Liver (tissue), 9 donors: ENCODE data around the gene DEGS2. TPM values are rescaled to one million over a fixed set of nuclear protein-coding genes. Genes with fewer than 3 reads are reported as not detected.

Source experiments
- DNase-seq: peaks from one replicate; pipeline ENCODE4 v3.0.0-alpha.2; 2017; ENCODE audit warnings: low spot score
- H3K27ac ChIP-seq, 2 donors: one replicate each; pipeline ENCODE4 v1.7.0; 2013; ENCODE audit warnings: inconsistent platforms in 2 of 2, low read length in 2 of 2, control low read depth in 1 of 2, low read depth in 1 of 2, mild to moderate bottlenecking in 1 of 2
- H3K27me3 ChIP-seq, 4 donors: one replicate each; pipeline versions ENCODE4 v1.6.1 to v1.7.0; 2013; ENCODE audit warnings: low read length in 3 of 4, inconsistent platforms in 1 of 4, mild to moderate bottlenecking in 1 of 4, moderate library complexity in 1 of 4; ENCODE audit not compliant: control insufficient read depth in 4 of 4, insufficient read depth in 4 of 4
- H3K36me3 ChIP-seq, 4 donors: one replicate each; pipeline versions ENCODE4 v1.6.1 to v1.7.0; 2013; ENCODE audit warnings: low read length in 3 of 4, mild to moderate bottlenecking in 3 of 4, low read depth in 1 of 4, moderate library complexity in 1 of 4; ENCODE audit not compliant: control insufficient read depth in 4 of 4, insufficient read depth in 3 of 4
- H3K4me1 ChIP-seq, 4 donors: one replicate each; pipeline versions ENCODE4 v1.6.1 to v1.7.0; 2013; ENCODE audit warnings: low read length in 3 of 4, mild to moderate bottlenecking in 3 of 4, moderate library complexity in 1 of 4; ENCODE audit not compliant: control insufficient read depth in 4 of 4, insufficient read depth in 4 of 4
- H3K4me3 ChIP-seq, 3 donors: one replicate each; pipeline versions ENCODE4 v1.6.1 to v1.7.0; 2013; ENCODE audit warnings: low read length in 3 of 3, control low read depth in 1 of 3, low read depth in 1 of 3, mild to moderate bottlenecking in 1 of 3
- H3K9ac ChIP-seq, 2 donors: one replicate each; pipeline ENCODE4 v1.7.0; 2013; ENCODE audit warnings: low read length in 2 of 2, mild to moderate bottlenecking in 2 of 2, moderate library complexity in 2 of 2, control low read depth in 1 of 2, low read depth in 1 of 2
- H3K9me3 ChIP-seq, 4 donors: one replicate each; pipeline versions ENCODE4 v1.6.1 to v1.7.0; 2013; ENCODE audit warnings: low read length in 3 of 4; ENCODE audit not compliant: control insufficient read depth in 4 of 4
- EGR1 ChIP-seq, 2 donors: IDR thresholded peaks; 2 replicates each; pipeline ENCODE4 v1.6.1; 2016 to 2018; ENCODE audit warnings: antibody characterized with exemption in 2 of 2, low read depth in 2 of 2
- FOXA1 ChIP-seq: IDR thresholded peaks from 2 replicates; pipeline ENCODE4 v1.6.1; 2016; ENCODE audit warnings: antibody characterized with exemption
- FOXA2 ChIP-seq: IDR thresholded peaks from 2 replicates; pipeline ENCODE4 v1.6.1; 2016; ENCODE audit warnings: antibody characterized with exemption
- GABPA ChIP-seq, 2 donors: IDR thresholded peaks in 1 of 2; conservative IDR thresholded peaks in 1 of 2; 2 replicates each; pipeline ENCODE4 v1.6.1; 2016; ENCODE audit warnings: antibody characterized with exemption in 2 of 2, mild to moderate bottlenecking in 1 of 2, moderate library complexity in 1 of 2
- HNF4A ChIP-seq, 2 donors: conservative IDR thresholded peaks; 2 replicates each; pipeline ENCODE4 v1.6.1; 2016; ENCODE audit warnings: antibody characterized with exemption in 2 of 2, mild to moderate bottlenecking in 2 of 2
- HNF4G ChIP-seq: IDR thresholded peaks from 2 replicates; pipeline ENCODE4 v1.6.1; 2016; ENCODE audit warnings: antibody characterized with exemption
- JUND ChIP-seq, 2 donors: IDR thresholded peaks; 2 replicates each; pipeline ENCODE4 v1.6.1; 2016; ENCODE audit warnings: antibody characterized with exemption in 2 of 2
- NR2F2 ChIP-seq: IDR thresholded peaks from 2 replicates; pipeline ENCODE4 v1.6.1; 2016; ENCODE audit warnings: antibody characterized with exemption
- RAD21 ChIP-seq, 2 donors: IDR thresholded peaks; 2 replicates each; pipeline ENCODE4 v1.6.1; 2016; ENCODE audit warnings: antibody characterized with exemption in 2 of 2, mild to moderate bottlenecking in 2 of 2
- RXRA ChIP-seq, 2 donors: IDR thresholded peaks; 2 replicates each; pipeline ENCODE4 v1.6.1; 2017 to 2018; ENCODE audit warnings: antibody characterized with exemption in 2 of 2, mild to moderate bottlenecking in 1 of 2
- SP1 ChIP-seq: IDR thresholded peaks from 2 replicates; pipeline ENCODE4 v1.6.1; 2018; ENCODE audit warnings: antibody characterized with exemption, mild to moderate bottlenecking
- TAF1 ChIP-seq: conservative IDR thresholded peaks from 2 replicates; pipeline ENCODE4 v1.6.1; 2016; ENCODE audit warnings: antibody characterized with exemption, mild to moderate bottlenecking
- YY1 ChIP-seq: IDR thresholded peaks from 2 replicates; pipeline ENCODE4 v1.6.1; 2016; ENCODE audit warnings: antibody characterized with exemption, mild to moderate bottlenecking
- WGBS: extraction: QIAGEN DNeasy Blood & Tissue Kit; methylation state at CpG from one replicate; pipeline ENCODE4 v1.1.7; 2013; 5-methylcytosine and 5-hydroxymethylcytosine counted together
- polyA plus RNA-seq, 2 donors: library from polyadenylated mRNA; stranded (reverse) in 1 of 2; unstranded in 1 of 2; fragments of 200-250 nt in 1 of 2; fragments of >200 nt in 1 of 2; fragmentation: Nextera tagmentation in 1 of 2; extraction: Ambion mirVana in 1 of 2; gene quantifications; one replicate each; pipeline versions ENCODE4 v1.2.1 to v1.2.3, GENCODE V29; 2013 to 2015
- total RNA-seq, 2 donors: library from RNA; depleted of rRNA; stranded (reverse); fragments of >200 nt; gene quantifications; one replicate each; pipeline ENCODE4 v1.2.3, GENCODE V29; 2014
- TF ChIP-seq, protein P1 (sequence below): IDR thresholded peaks from 2 replicates; pipeline ENCODE4 v1.6.1; 2016; ENCODE audit warnings: antibody characterized with exemption, mild to moderate bottlenecking
- TF ChIP-seq, protein P2 (sequence below): fragments of 150-350 bp; IDR thresholded peaks from 2 replicates; pipeline ENCODE4 v1.5.1; 2017; ENCODE audit warnings: improper control_type of control experiment, low read depth, low read length; ENCODE audit not compliant: missing input control
- TF ChIP-seq, protein P3 (sequence below): IDR thresholded peaks from 2 replicates; pipeline ENCODE4 v1.6.1; 2016; ENCODE audit warnings: antibody characterized with exemption
- TF ChIP-seq, protein P4 (sequence below): IDR thresholded peaks from 2 replicates; pipeline ENCODE4 v1.6.1; 2016; ENCODE audit warnings: antibody characterized with exemption
- TF ChIP-seq, protein P5 (sequence below): IDR thresholded peaks from 2 replicates; pipeline ENCODE4 v1.6.1; 2016; ENCODE audit warnings: antibody characterized with exemption
- donor health status: healthy.
- donor health status: healthy.
- donor health status: healthy.
- donor health status: healthy.
- donor health status: healthy.

Gene DEGS2
- total and polyA plus RNA-seq, 4 donors, result 0.13 to 0.42 (median 0.27) TPM

DNA sequence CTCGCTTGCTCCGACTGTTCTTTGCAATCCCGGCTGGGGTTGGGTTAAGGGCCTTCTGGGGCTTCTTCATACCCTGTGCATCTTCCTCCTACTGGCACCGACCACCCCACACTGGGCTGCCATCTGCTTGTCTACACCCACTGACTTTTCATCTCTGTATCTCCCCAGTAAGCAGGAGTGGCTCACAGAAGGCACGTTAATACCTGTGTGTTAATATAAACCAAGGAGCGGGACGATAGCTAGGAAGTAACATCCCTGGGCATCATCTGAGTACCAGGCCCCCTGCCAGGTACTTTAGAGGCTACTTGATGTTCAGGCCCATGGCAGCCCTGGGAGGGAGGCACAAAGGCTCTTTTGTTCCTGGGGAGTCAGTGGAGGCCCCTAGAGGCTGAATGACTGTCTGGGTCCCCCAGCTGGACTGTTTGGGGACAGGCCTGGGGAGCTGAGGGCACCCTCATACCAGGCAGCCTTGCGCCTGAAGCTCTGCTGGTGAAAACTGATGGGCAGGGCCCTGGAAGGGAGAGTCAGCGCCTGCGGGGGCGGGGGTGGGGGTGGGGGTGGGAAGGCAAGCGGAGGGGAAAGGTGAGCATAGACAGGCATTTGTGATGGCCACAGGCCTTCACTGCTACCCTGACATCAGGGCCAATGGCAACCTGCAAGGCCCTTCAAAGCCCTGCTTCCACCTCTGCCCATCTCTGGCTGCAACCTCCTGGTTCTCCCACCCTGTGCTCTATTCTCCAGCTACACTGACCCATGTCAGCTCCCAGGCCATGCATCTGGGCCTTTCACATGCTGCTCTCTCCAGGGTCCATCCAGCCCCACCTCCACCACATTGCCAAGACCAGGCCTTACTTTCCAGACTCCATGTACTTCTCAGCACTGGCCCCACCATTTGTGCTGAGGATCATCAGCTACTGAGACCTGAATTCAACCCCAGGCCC is 34.2 kb upstream of the DEGS2 start:
- Histone ChIP-seq H3K27me3 (no peaks in the 10 kb centered on the region), H3K27ac (peak overlapping the region; percentile 61 to 89), H3K36me3 (no peaks in the 10 kb centered on the region), H3K9me3 (no peaks in the 10 kb centered on the region), H3K4me3 (peak overlapping the region in 1 of 3 donors; percentile 33), H3K9ac (peak overlapping the region in 1 of 2 donors; percentile 54), H3K4me1 (peaks cover 0 to 13% (median 11%) of the 10 kb centered on the region in 4 donors)
- no peak for DNase-seq
- TF ChIP-seq TAF1, result no peak
- WGBS, result 62% methylated on average over 12 of the region's 12 CpGs

DNA sequence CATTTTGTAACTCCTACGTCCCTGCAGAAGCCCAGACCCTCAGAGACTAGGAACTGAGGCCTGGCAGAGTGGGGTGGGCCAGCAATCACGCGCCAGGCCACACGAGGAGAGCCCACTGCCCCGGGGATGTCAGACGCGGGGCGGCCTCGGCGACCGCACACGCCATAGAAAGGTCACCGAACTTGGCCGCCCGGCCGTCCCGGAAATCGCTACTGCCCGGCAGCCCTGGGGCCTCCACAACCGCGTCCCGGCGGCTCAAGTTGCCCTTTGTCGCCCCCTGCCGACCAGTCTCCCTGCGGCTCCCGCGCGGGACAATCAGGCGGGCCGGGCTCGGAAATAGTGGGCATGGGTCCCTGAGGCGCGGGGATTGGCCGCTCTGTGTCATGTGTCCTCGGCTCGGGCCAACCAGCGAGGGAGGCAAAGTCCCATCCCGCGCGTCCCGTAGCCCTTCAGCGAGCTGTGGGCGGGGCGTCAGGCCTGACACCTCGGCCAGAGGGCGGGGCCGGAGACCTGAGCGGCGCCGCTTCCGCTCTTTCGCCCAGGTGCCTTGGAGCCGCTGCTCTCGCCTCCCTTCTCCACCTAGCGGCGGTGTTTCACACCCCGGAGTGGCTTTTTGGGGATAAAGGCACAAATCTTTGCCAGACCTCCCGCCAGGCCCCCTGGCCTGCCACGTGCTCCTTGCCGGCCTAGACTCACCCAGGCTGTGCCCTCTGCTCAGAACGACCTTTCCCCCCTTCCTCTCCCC is 33.4 kb upstream of the DEGS2 start:
- DNase-seq, result peak; percentile 100
- H3K9me3 ChIP-seq, result no peaks in the 10 kb centered on the region
- peak overlapping the region in 2 of 3 donors; percentile 33 to 44 for H3K4me3 ChIP-seq
- peak overlapping the region; percentile 54 to 67 for H3K9ac ChIP-seq
- TF ChIP-seq JUND (IDR thresholded peaks at IDR 0.05), result peak in 1 of 2 donors; percentile 27
- TF ChIP-seq, protein P1, sequence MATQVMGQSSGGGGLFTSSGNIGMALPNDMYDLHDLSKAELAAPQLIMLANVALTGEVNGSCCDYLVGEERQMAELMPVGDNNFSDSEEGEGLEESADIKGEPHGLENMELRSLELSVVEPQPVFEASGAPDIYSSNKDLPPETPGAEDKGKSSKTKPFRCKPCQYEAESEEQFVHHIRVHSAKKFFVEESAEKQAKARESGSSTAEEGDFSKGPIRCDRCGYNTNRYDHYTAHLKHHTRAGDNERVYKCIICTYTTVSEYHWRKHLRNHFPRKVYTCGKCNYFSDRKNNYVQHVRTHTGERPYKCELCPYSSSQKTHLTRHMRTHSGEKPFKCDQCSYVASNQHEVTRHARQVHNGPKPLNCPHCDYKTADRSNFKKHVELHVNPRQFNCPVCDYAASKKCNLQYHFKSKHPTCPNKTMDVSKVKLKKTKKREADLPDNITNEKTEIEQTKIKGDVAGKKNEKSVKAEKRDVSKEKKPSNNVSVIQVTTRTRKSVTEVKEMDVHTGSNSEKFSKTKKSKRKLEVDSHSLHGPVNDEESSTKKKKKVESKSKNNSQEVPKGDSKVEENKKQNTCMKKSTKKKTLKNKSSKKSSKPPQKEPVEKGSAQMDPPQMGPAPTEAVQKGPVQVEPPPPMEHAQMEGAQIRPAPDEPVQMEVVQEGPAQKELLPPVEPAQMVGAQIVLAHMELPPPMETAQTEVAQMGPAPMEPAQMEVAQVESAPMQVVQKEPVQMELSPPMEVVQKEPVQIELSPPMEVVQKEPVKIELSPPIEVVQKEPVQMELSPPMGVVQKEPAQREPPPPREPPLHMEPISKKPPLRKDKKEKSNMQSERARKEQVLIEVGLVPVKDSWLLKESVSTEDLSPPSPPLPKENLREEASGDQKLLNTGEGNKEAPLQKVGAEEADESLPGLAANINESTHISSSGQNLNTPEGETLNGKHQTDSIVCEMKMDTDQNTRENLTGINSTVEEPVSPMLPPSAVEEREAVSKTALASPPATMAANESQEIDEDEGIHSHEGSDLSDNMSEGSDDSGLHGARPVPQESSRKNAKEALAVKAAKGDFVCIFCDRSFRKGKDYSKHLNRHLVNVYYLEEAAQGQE, result peak; percentile 77
- TF ChIP-seq, protein P2, sequence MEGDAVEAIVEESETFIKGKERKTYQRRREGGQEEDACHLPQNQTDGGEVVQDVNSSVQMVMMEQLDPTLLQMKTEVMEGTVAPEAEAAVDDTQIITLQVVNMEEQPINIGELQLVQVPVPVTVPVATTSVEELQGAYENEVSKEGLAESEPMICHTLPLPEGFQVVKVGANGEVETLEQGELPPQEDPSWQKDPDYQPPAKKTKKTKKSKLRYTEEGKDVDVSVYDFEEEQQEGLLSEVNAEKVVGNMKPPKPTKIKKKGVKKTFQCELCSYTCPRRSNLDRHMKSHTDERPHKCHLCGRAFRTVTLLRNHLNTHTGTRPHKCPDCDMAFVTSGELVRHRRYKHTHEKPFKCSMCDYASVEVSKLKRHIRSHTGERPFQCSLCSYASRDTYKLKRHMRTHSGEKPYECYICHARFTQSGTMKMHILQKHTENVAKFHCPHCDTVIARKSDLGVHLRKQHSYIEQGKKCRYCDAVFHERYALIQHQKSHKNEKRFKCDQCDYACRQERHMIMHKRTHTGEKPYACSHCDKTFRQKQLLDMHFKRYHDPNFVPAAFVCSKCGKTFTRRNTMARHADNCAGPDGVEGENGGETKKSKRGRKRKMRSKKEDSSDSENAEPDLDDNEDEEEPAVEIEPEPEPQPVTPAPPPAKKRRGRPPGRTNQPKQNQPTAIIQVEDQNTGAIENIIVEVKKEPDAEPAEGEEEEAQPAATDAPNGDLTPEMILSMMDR, result peak; percentile 88
- peak; percentile 88 to 91 for TF ChIP-seq RAD21 (IDR thresholded peaks at IDR 0.05)
- TF ChIP-seq HNF4G, result peak; percentile 83
- peak; percentile 46 for TF ChIP-seq FOXA2
- TF ChIP-seq EGR1 (IDR thresholded peaks at IDR 0.05; ENCODE audit: low read depth in 2 of 2), result no peak
- TF ChIP-seq TAF1, result no peak
- TF ChIP-seq, protein P3, sequence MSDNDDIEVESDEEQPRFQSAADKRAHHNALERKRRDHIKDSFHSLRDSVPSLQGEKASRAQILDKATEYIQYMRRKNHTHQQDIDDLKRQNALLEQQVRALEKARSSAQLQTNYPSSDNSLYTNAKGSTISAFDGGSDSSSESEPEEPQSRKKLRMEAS, result peak; percentile 73
- peak; percentile 89 for TF ChIP-seq YY1
- peak; percentile 61 to 68 for TF ChIP-seq RXRA (IDR thresholded peaks at IDR 0.05)
- peak; percentile 81 to 89 for TF ChIP-seq HNF4A (conservative IDR thresholded peaks at IDR 0.05)
- TF ChIP-seq, protein P4, sequence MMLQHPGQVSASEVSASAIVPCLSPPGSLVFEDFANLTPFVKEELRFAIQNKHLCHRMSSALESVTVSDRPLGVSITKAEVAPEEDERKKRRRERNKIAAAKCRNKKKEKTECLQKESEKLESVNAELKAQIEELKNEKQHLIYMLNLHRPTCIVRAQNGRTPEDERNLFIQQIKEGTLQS, result no peak
- peak; percentile 52 for TF ChIP-seq FOXA1
- TF ChIP-seq NR2F2, result peak; percentile 77
- peak; percentile 95 for TF ChIP-seq SP1
- TF ChIP-seq, protein P5, sequence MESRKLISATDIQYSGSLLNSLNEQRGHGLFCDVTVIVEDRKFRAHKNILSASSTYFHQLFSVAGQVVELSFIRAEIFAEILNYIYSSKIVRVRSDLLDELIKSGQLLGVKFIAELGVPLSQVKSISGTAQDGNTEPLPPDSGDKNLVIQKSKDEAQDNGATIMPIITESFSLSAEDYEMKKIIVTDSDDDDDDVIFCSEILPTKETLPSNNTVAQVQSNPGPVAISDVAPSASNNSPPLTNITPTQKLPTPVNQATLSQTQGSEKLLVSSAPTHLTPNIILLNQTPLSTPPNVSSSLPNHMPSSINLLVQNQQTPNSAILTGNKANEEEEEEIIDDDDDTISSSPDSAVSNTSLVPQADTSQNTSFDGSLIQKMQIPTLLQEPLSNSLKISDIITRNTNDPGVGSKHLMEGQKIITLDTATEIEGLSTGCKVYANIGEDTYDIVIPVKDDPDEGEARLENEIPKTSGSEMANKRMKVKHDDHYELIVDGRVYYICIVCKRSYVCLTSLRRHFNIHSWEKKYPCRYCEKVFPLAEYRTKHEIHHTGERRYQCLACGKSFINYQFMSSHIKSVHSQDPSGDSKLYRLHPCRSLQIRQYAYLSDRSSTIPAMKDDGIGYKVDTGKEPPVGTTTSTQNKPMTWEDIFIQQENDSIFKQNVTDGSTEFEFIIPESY, result peak; percentile 87
- peak in 1 of 2 donors; percentile 80 for TF ChIP-seq GABPA (IDR thresholded peaks at IDR 0.05 in 1 of 2, conservative IDR thresholded peaks at IDR 0.05 in 1 of 2)
- no peaks in the 10 kb centered on the region for H3K27me3 ChIP-seq
- peaks cover 0 to 16% (median 12%) of the 10 kb centered on the region in 4 donors for H3K4me1 ChIP-seq
- H3K36me3 ChIP-seq, result no peaks in the 10 kb centered on the region
- peak overlapping the region; percentile 76 to 89 for H3K27ac ChIP-seq
- WGBS, result under 1% methylated on average over 62 of the region's 62 CpGs
